Keratinocyte (primary cell): ENCODE measurements around the gene FBXW7. TPM values are rescaled to one million over a fixed set of nuclear protein-coding genes. Genes with fewer than 3 reads are reported as not detected.

Experiments
- DNase-seq: peaks from one replicate; pipeline ENCODE4 v3.0.0-alpha.2; 2011; ENCODE audit warnings: low read depth, missing footprints, low spot score
- FAIRE-seq: peaks from 2 replicates; lab custom pipeline; 2011; peaks lifted over from hg19 to GRCh38; lab: Jason Lieb, UNC
- H2AFZ ChIP-seq: 2 replicates; pipeline ENCODE4 v1.6.0; 2012; ENCODE audit warnings: low read length, control low read depth, inconsistent platforms; ENCODE audit not compliant: control insufficient read depth
- H3K27ac ChIP-seq: 2 replicates; pipeline ENCODE4 v1.5.1; 2011; ENCODE audit warnings: low read length; ENCODE audit not compliant: control insufficient read depth, insufficient read depth
- H3K27me3 ChIP-seq: 3 replicates; pipeline ENCODE4 v1.6.0; 2011; ENCODE audit warnings: low read length; ENCODE audit not compliant: control insufficient read depth, insufficient read depth; ENCODE audit errors: extremely low read depth
- H3K36me3 ChIP-seq, 2 experiments: 2 replicates in 1 of 2; 3 replicates in 1 of 2; pipeline ENCODE4 v1.5.1; 2011; ENCODE audit warnings: low read length in 2 of 2, mild to moderate bottlenecking in 1 of 2; ENCODE audit not compliant: control insufficient read depth in 2 of 2, insufficient read depth in 2 of 2; ENCODE audit errors: extremely low read depth in 1 of 2
- H3K4me1 ChIP-seq: 3 replicates; pipeline ENCODE4 v1.5.1; 2011; ENCODE audit warnings: low read length; ENCODE audit not compliant: control insufficient read depth, insufficient read depth; ENCODE audit errors: extremely low read depth
- H3K4me2 ChIP-seq: 3 replicates; pipeline ENCODE4 v1.6.0; 2011; ENCODE audit warnings: low read depth, low read length; ENCODE audit not compliant: control insufficient read depth, insufficient read depth; ENCODE audit errors: extremely low read depth
- H3K4me3 ChIP-seq, 3 experiments: fragments of 200-600 bp in 1 of 3; sonication (generic) in 1 of 3; 2 replicates in 2 of 3; 3 replicates in 1 of 3; pipeline ENCODE4 v1.5.1; 2011 to 2016; ENCODE audit warnings: low read length in 3 of 3, mild to moderate bottlenecking in 3 of 3, control low read depth in 2 of 3, inconsistent platforms in 1 of 3, low read depth in 1 of 3, mixed read lengths in 1 of 3, mixed run types in 1 of 3, moderate library complexity in 1 of 3; ENCODE audit not compliant: control insufficient read depth in 2 of 3, insufficient read depth in 2 of 3; ENCODE audit errors: extremely low read depth in 1 of 3
- H3K79me2 ChIP-seq: 2 replicates; pipeline ENCODE4 v1.6.0; 2012; ENCODE audit warnings: low read length; ENCODE audit not compliant: control insufficient read depth, insufficient read depth
- H3K9ac ChIP-seq: 3 replicates; pipeline ENCODE4 v1.6.0; 2011; ENCODE audit warnings: low read length; ENCODE audit not compliant: control insufficient read depth, insufficient read depth; ENCODE audit errors: extremely low read depth
- H3K9me1 ChIP-seq: 3 replicates; pipeline ENCODE4 v1.6.0; 2011; ENCODE audit warnings: low read length; ENCODE audit not compliant: control insufficient read depth, insufficient read depth; ENCODE audit errors: extremely low read depth
- H3K9me3 ChIP-seq: 2 replicates; pipeline ENCODE4 v1.5.1; 2012; ENCODE audit warnings: low read depth, low read length; ENCODE audit not compliant: control insufficient read depth
- H4K20me1 ChIP-seq: 3 replicates; pipeline ENCODE4 v1.6.0; 2011; ENCODE audit warnings: low read length; ENCODE audit not compliant: control insufficient read depth, insufficient read depth; ENCODE audit errors: extremely low read depth
- CTCF ChIP-seq, 3 experiments: IDR thresholded peaks in 1 of 3; conservative IDR thresholded peaks in 1 of 3; optimal IDR thresholded peaks in 1 of 3; 2 replicates in 2 of 3; 3 replicates in 1 of 3; pipeline versions ENCODE3 to v1.5.1; 2011; ENCODE audit warnings: low read length in 3 of 3, mild to moderate bottlenecking in 3 of 3, moderate library complexity in 2 of 3, control low read depth in 1 of 3, inconsistent platforms in 1 of 3; ENCODE audit not compliant: insufficient read depth in 2 of 3; ENCODE audit errors: extremely low read depth in 1 of 3
- EZH2 ChIP-seq: IDR thresholded peaks from one replicate; pipeline ENCODE4 v1.6.1; 2012; ENCODE audit warnings: inconsistent platforms, mild to moderate bottlenecking, low read length, moderate library complexity
- dilution Hi-C: fragments of 300-500 bp; cut with MboI; formaldehyde crosslinking; loops from one replicate; pipeline ENCODE4 v1.7.0; 2020; ENCODE audit warnings: low sequenced_read_pairs; ENCODE audit not compliant: extremely low pct_ligation_motif_present
- polyA plus RNA-seq, 5 experiments: library from polyadenylated mRNA; depleted of rRNA in 3 of 5; stranded (reverse) in 3 of 5; stranded (forward) in 1 of 5; unstranded in 1 of 5; fragments of >200 nt; gene quantifications; 1 replicate in 1 of 5; 2 replicates in 3 of 5; 3 replicates in 1 of 5; pipeline versions ENCODE4 v1.2.1 to v1.2.3, GENCODE V29; 2011 to 2012; ENCODE audit warnings: missing spikeins in 2 of 5, low read depth in 1 of 5, low replicate concordance in 1 of 5

FBXW7 gene
- polyA plus RNA-seq, 1 donor (not counting 4 experiments of a cell fraction or from before 2014, with no cell fraction given): 39.6 TPM

GRCh38 chr4:152513078-152513477 lies 22.8 kb downstream of the FBXW7 start:
- H4K20me1 ChIP-seq: peaks cover 11% of the 10 kb centered on the region
- no peaks in the 10 kb centered on the region for H3K9me1 ChIP-seq
- H3K27ac ChIP-seq: no peak overlapping the region
- no peak overlapping the region for H3K9ac ChIP-seq
- TF ChIP-seq CTCF (optimal IDR thresholded peaks at IDR 0.05 in 1 of 3, IDR thresholded peaks at IDR 0.05 in 1 of 3, conservative IDR thresholded peaks at IDR 0.05 in 1 of 3; ENCODE audit: extremely low read depth in 1 of 3, insufficient read depth in 2 of 3, low read length in 3 of 3): no peak
- TF ChIP-seq EZH2: no peak
- no peaks in the 10 kb centered on the region for H3K9me3 ChIP-seq
- H3K27me3 ChIP-seq: no peaks in the 10 kb centered on the region
- H3K36me3 ChIP-seq: no peaks in the 10 kb centered on the region
- H2AFZ ChIP-seq: no peak overlapping the region
- FAIRE-seq: no peak
- no peak overlapping the region for H3K4me3 ChIP-seq
- no peak for DNase-seq
- no peak overlapping the region for H3K4me2 ChIP-seq
- H3K4me1 ChIP-seq: peaks cover 26% of the 10 kb centered on the region
- H3K79me2 ChIP-seq: peaks cover 63% of the 10 kb centered on the region
- dilution Hi-C loops: no loop called here

- Histone ChIP-seq H3K9me1 (no peaks in the 10 kb centered on the region), H3K27ac (no peak overlapping the region), H4K20me1 (peaks cover 11% of the 10 kb centered on the region), H3K4me3 (no peak overlapping the region), H3K27me3 (no peaks in the 10 kb centered on the region), H3K9ac (no peak overlapping the region), H2AFZ (no peak overlapping the region), H3K9me3 (no peaks in the 10 kb centered on the region), H3K4me1 (peaks cover 26% of the 10 kb centered on the region), H3K79me2 (peaks cover 67% of the 10 kb centered on the region), H3K36me3 (no peaks in the 10 kb centered on the region), H3K4me2 (no peak overlapping the region)
- TF ChIP-seq CTCF (optimal IDR thresholded peaks at IDR 0.05 in 1 of 3, IDR thresholded peaks at IDR 0.05 in 1 of 3, conservative IDR thresholded peaks at IDR 0.05 in 1 of 3; ENCODE audit: extremely low read depth in 1 of 3, insufficient read depth in 2 of 3, low read length in 3 of 3) (no peak), EZH2 (no peak)
- no peak for FAIRE-seq
- DNase-seq: no peak
- dilution Hi-C loops: no loop called here
Measured at GRCh38 chr4:152512483-152512882, 23.4 kb downstream of the FBXW7 start.
